Measurements from ENCODE around the gene TRAPPC1.

Gene TRAPPC1

GRCh38 chr17:7897773-7898172 lies 34.0 kb downstream of the TRAPPC1 start:
- H3K9me3 ChIP-seq: no peaks in the 10 kb centered on the region
- peak; percentile 34 to 55 for TF ChIP-seq CTCF (IDR thresholded peaks at IDR 0.05)
- no peak for DNase-seq
- H3K36me3 ChIP-seq: peaks cover 26 to 92% (median 61%) of the 10 kb centered on the region in 3 donors
- intact Hi-C loops (cut with DNase I; ENCODE audit: low total_unique reads): loop anchor here (5.0 kb wide), 1 partner anchor 35 kb away; no protein-coding TSS in a partner anchor
- no peak overlapping the region for H3K4me3 ChIP-seq
- H3K4me1 ChIP-seq: no peaks in the 10 kb centered on the region
- H3K27ac ChIP-seq: no peak overlapping the region
- H3K27me3 ChIP-seq: no peaks in the 10 kb centered on the region

- Histone ChIP-seq H3K4me1 (no peaks in the 10 kb centered on the region), H3K9me3 (no peaks in the 10 kb centered on the region), H3K4me3 (no peak overlapping the region), H3K36me3 (peaks cover 26 to 87% (median 60%) of the 10 kb centered on the region in 3 donors), H3K27ac (no peak overlapping the region), H3K27me3 (no peaks in the 10 kb centered on the region)
- DNase-seq: no peak
- intact Hi-C loops (cut with DNase I; ENCODE audit: low total_unique reads): loop anchor here (5.0 kb wide), 1 partner anchor 35 kb away; no protein-coding TSS in a partner anchor
- no peak for TF ChIP-seq CTCF (IDR thresholded peaks at IDR 0.05)
Observed at GRCh38 chr17:7897090-7897489, 34.7 kb downstream of the TRAPPC1 start.

- H3K27me3 ChIP-seq: no peaks in the 10 kb centered on the region
- TF ChIP-seq CTCF (IDR thresholded peaks at IDR 0.05): no peak
- peaks cover 22 to 78% (median 50%) of the 10 kb centered on the region in 3 donors for H3K36me3 ChIP-seq
- H3K4me3 ChIP-seq: no peak overlapping the region
- DNase-seq: no peak
- H3K27ac ChIP-seq: no peak overlapping the region
- H3K4me1 ChIP-seq: peaks cover 0 to 3% (median under 1%) of the 10 kb centered on the region in 4 donors
- H3K9me3 ChIP-seq: no peaks in the 10 kb centered on the region
- intact Hi-C loops (cut with DNase I; ENCODE audit: low total_unique reads): loop anchor here (5.0 kb wide), 1 partner anchor 33 kb away; no protein-coding TSS in a partner anchor
Observed at GRCh38 chr17:7894866-7895265, 36.9 kb downstream of the TRAPPC1 start.

- DNase-seq: no peak
- intact Hi-C loops (cut with DNase I; ENCODE audit: low total_unique reads): no loop called here
- peaks cover 15 to 72% (median 48%) of the 10 kb centered on the region in 3 donors for H3K36me3 ChIP-seq
- no peaks in the 10 kb centered on the region for H3K27me3 ChIP-seq
- TF ChIP-seq CTCF (IDR thresholded peaks at IDR 0.05): no peak
- H3K27ac ChIP-seq: no peak overlapping the region
- no peaks in the 10 kb centered on the region for H3K9me3 ChIP-seq
- H3K4me1 ChIP-seq: peaks cover 2 to 9% (median 7%) of the 10 kb centered on the region in 4 donors
- H3K4me3 ChIP-seq: no peak overlapping the region
Observed at GRCh38 chr17:7894226-7894625, 37.5 kb downstream of the TRAPPC1 start.

- Histone ChIP-seq H3K36me3 (peaks cover 11 to 63% (median 39%) of the 10 kb centered on the region in 3 donors), H3K27ac (no peak overlapping the region), H3K9me3 (no peaks in the 10 kb centered on the region), H3K4me1 (peaks cover 7 to 18% (median 16%) of the 10 kb centered on the region in 4 donors), H3K27me3 (no peaks in the 10 kb centered on the region), H3K4me3 (no peak overlapping the region)
- no peak for DNase-seq
- intact Hi-C loops (cut with DNase I; ENCODE audit: low total_unique reads): no loop called here
- TF ChIP-seq CTCF (IDR thresholded peaks at IDR 0.05): no peak
Observed at GRCh38 chr17:7893187-7893880, 38.4 kb downstream of the TRAPPC1 start.
